ENCODE data around the gene NNT. TPM values are rescaled to one million over a fixed set of nuclear protein-coding genes. Genes with fewer than 3 reads are reported as not detected.

NNT gene
- total RNA-seq, 4 donors from 2014 or later, result 21.9 to 93.0 (median 48.8) TPM

DNA sequence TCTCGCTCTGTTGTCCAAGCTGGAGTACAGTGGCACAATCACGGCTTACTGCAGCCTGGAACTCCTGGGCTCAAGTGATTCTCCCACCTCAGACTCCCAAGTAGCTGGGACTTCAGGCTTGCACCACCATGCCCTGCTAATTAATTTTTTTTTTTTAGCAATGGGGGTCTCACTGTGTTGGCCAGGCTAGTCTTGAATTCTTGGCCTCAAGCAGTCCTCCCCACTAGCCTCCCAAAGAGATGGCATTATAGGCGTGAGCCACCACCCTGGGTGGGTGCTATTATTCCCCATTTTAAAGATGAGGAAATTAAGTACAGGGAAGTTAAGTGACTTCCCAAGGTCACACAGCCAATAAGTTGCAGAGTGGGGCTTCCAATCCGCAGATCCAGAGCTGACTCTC lies 1.7 kb downstream of the NNT start:
- H3K4me1 ChIP-seq, result peaks cover 0 to 27% (median 13%) of the 10 kb centered on the region in 4 donors
- 97 to 100% methylated on average over 2 to 4 of the region's 4 CpGs for whole genome bisulfite sequencing, 2 donors (ENCODE audit: low coverage in 1 of 2)
- intact Hi-C loops (cut with DNase I; ENCODE audit: low total_unique reads) (loop anchor here (10.0 kb wide), 1 partner anchor 50 kb away; the partner anchor contains the start of gene PAIP1), in situ Hi-C loops (cut with MboI; ENCODE audit: low pct_ligation_motif_present in 1 of 4, low pct_unique_long_range_greater_than_20kb in 1 of 4, low sequenced_read_pairs in 3 of 4) (no loop called here)
- peaks cover 0 to 6% (median 0%) of the 10 kb centered on the region in 4 donors for H3K36me3 ChIP-seq
- no peak overlapping the region for H3K4me3 ChIP-seq
- H3K27me3 ChIP-seq, result no peaks in the 10 kb centered on the region
- peak overlapping the region in 3 of 4 donors; percentile 13 to 93 (median 88) for H3K27ac ChIP-seq
- TF ChIP-seq EP300 (IDR thresholded peaks at IDR 0.05; ENCODE audit: low read depth) (no peak), POLR2A (IDR thresholded peaks at IDR 0.05) (no peak), POLR2AphosphoS5 (IDR thresholded peaks at IDR 0.05) (no peak)
- TF ChIP-seq, protein P1, sequence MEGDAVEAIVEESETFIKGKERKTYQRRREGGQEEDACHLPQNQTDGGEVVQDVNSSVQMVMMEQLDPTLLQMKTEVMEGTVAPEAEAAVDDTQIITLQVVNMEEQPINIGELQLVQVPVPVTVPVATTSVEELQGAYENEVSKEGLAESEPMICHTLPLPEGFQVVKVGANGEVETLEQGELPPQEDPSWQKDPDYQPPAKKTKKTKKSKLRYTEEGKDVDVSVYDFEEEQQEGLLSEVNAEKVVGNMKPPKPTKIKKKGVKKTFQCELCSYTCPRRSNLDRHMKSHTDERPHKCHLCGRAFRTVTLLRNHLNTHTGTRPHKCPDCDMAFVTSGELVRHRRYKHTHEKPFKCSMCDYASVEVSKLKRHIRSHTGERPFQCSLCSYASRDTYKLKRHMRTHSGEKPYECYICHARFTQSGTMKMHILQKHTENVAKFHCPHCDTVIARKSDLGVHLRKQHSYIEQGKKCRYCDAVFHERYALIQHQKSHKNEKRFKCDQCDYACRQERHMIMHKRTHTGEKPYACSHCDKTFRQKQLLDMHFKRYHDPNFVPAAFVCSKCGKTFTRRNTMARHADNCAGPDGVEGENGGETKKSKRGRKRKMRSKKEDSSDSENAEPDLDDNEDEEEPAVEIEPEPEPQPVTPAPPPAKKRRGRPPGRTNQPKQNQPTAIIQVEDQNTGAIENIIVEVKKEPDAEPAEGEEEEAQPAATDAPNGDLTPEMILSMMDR (IDR thresholded peaks at IDR 0.05), result no peak
- no peaks in the 10 kb centered on the region for H3K9me3 ChIP-seq
- DNase-seq, result no peak

DNA sequence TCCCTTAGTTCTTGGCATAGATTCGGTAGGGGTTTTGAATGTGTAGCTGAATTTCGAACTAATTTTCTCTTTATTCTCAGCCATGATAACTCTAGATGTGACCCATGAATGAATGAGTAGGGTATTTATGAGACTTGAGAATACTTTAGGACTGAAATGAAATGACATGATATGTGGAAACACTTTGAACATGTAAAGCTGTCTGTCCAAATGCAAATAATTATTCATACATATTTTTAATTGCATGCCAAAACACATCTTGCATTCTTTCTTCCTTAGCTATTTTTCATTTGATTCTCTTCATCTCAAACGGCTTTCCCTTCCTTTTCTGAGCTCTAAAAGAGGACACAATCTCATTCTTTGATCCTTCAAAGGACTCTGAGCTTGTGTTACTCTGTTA lies 3.4 kb downstream of the NNT start:
- no peak overlapping the region for H3K4me3 ChIP-seq
- no peaks in the 10 kb centered on the region for H3K9me3 ChIP-seq
- H3K36me3 ChIP-seq, result peaks cover 0 to 8% (median 4%) of the 10 kb centered on the region in 4 donors
- no peaks in the 10 kb centered on the region for H3K27me3 ChIP-seq
- intact Hi-C loops (cut with DNase I; ENCODE audit: low total_unique reads), result loop anchor here (10.0 kb wide), 1 partner anchor 52 kb away; the partner anchor contains the start of gene PAIP1
- in situ Hi-C loops (cut with MboI; ENCODE audit: low pct_ligation_motif_present in 1 of 4, low pct_unique_long_range_greater_than_20kb in 1 of 4, low sequenced_read_pairs in 3 of 4), result no loop called here
- no peak for DNase-seq
- H3K4me1 ChIP-seq, result peaks cover 0 to 20% (median 13%) of the 10 kb centered on the region in 4 donors
- no peak overlapping the region for H3K27ac ChIP-seq
- WGBS, 2 donors (ENCODE audit: low coverage in 1 of 2), result 73 to 82% methylated on average over 3 of the region's 3 CpGs
- TF ChIP-seq, protein P1 (IDR thresholded peaks at IDR 0.05), result no peak
- TF ChIP-seq POLR2AphosphoS5 (IDR thresholded peaks at IDR 0.05) (no peak), EP300 (IDR thresholded peaks at IDR 0.05; ENCODE audit: low read depth) (no peak), POLR2A (IDR thresholded peaks at IDR 0.05) (no peak)

DNA sequence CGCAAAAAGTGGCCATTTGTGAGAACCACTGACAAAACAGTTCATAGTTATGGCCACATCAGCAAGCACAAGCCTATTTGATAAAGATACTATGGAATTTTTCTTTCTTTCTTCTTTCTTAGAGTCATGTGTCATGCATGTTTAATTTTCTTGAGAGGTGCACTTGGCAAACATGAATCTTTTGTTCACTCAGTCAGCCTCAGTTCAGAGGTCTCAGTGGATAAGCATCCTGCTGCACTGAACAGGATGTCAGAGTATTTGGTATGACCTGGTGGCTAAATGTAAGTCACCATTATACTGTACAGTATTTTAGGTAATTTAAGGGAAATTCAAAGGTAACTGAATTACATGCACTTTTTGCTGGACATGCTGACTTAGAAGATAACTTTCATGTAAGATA lies 5.4 kb downstream of the NNT start:
- 89% methylated on average over 1 of the region's 1 CpG; no CpG with 5 or more reads in 1 of the 2 donors for WGBS, 2 donors (ENCODE audit: low coverage in 1 of 2)
- Histone ChIP-seq H3K36me3 (peaks cover 0 to 27% (median 10%) of the 10 kb centered on the region in 4 donors), H3K9me3 (no peaks in the 10 kb centered on the region), H3K4me3 (no peak overlapping the region), H3K27me3 (no peaks in the 10 kb centered on the region), H3K27ac (no peak overlapping the region), H3K4me1 (peaks cover 0 to 9% (median 4%) of the 10 kb centered on the region in 4 donors)
- TF ChIP-seq POLR2AphosphoS5 (IDR thresholded peaks at IDR 0.05) (no peak), EP300 (IDR thresholded peaks at IDR 0.05; ENCODE audit: low read depth) (no peak), POLR2A (IDR thresholded peaks at IDR 0.05) (no peak)
- TF ChIP-seq, protein P1 (IDR thresholded peaks at IDR 0.05), result no peak
- in situ Hi-C loops (cut with MboI; ENCODE audit: low pct_ligation_motif_present in 1 of 4, low pct_unique_long_range_greater_than_20kb in 1 of 4, low sequenced_read_pairs in 3 of 4) (no loop called here), intact Hi-C loops (cut with DNase I; ENCODE audit: low total_unique reads) (loop anchor here (10.0 kb wide), 1 partner anchor 54 kb away; the partner anchor contains the start of gene PAIP1)
- no peak for DNase-seq

DNA sequence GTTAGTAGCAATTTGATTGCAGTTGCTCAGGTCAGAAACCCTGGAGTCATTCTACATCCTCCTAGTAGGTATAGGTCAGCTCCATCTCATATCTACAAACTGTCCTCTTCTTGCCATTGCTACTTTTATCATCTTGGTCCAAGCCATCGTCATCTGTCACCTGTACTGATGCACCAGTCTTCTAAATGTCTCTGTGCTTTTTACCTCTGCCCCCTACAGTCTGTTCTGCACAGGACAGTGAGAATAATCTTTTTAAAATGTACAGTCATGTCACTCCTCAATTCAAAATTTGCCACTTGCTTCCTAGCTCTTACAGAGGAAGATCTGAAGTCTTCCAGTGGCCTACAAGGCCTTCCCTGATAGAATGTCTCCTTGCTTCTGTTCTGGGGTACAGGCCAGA lies 6.8 kb downstream of the NNT start:
- H3K27ac ChIP-seq, result no peak overlapping the region
- no peak overlapping the region for H3K4me3 ChIP-seq
- TF ChIP-seq, protein P1 (IDR thresholded peaks at IDR 0.05), result no peak
- TF ChIP-seq POLR2AphosphoS5 (IDR thresholded peaks at IDR 0.05) (no peak), EP300 (IDR thresholded peaks at IDR 0.05; ENCODE audit: low read depth) (no peak), POLR2A (IDR thresholded peaks at IDR 0.05) (no peak)
- WGBS, 2 donors (ENCODE audit: low coverage in 1 of 2), result 50 to 88% methylated on average over 1 of the region's 1 CpG
- no peaks in the 10 kb centered on the region for H3K9me3 ChIP-seq
- H3K27me3 ChIP-seq, result no peaks in the 10 kb centered on the region
- H3K4me1 ChIP-seq, result peaks cover 0 to under 1% (median 0%) of the 10 kb centered on the region in 4 donors
- no peak for DNase-seq
- in situ Hi-C loops (cut with MboI; ENCODE audit: low pct_ligation_motif_present in 1 of 4, low pct_unique_long_range_greater_than_20kb in 1 of 4, low sequenced_read_pairs in 3 of 4), result no loop called here
- intact Hi-C loops (cut with DNase I; ENCODE audit: low total_unique reads), result loop anchor here (10.0 kb wide), 1 partner anchor 55 kb away; the partner anchor contains the start of gene PAIP1
- H3K36me3 ChIP-seq, result peaks cover 0 to 36% (median 16%) of the 10 kb centered on the region in 4 donors
